WTC11 (cell line): ENCODE data around the gene CACNA2D3. TPM values are rescaled to one million over a fixed set of nuclear protein-coding genes. Genes with fewer than 3 reads are reported as not detected.

Source experiments
- ATAC-seq: fragments of 200-7000 bp; cut with Tn5 transposase; 2 replicates; pipeline ENCODE4 v1.10.0; 2021; ENCODE audit warnings: mild to moderate bottlenecking, moderate library complexity
- CTCF ChIA-PET: fragments of 300-600 bp; sonication (Branson Sonifier 250); formaldehyde crosslinking; loops from one replicate; lab custom pipeline; 2021; ENCODE audit warnings: antibody characterized with exemption; lab: Charles Lee
- POLR2A ChIA-PET: fragments of 350-600 bp; sonication (Branson Sonifier 250); formaldehyde crosslinking; loops from one replicate; lab custom pipeline; 2021; ENCODE audit warnings: antibody characterized with exemption; lab: Charles Lee
- DNase-seq: peaks from one replicate; pipeline ENCODE4 v3.0.0; 2021; ENCODE audit warnings: low spot score
- H3K27ac Mint-ChIP-seq: 2 replicates; pipeline ENCODE4 v1.8.0; 2021; ENCODE audit warnings: mixed read lengths
- H3K27me3 Mint-ChIP-seq: 2 replicates; pipeline ENCODE4 v1.8.0; 2021; ENCODE audit warnings: low read depth, mild to moderate bottlenecking, moderate library complexity, mixed read lengths
- H3K36me3 Mint-ChIP-seq: 2 replicates; pipeline ENCODE4 v1.8.0; 2021; ENCODE audit warnings: mixed read lengths
- H3K4me1 Mint-ChIP-seq: 2 replicates; pipeline ENCODE4 v1.8.0; 2022; ENCODE audit warnings: mixed read lengths
- H3K4me3 Mint-ChIP-seq: 2 replicates; pipeline ENCODE4 v1.8.0; 2021; ENCODE audit warnings: mild to moderate bottlenecking, moderate library complexity, mixed read lengths
- H3K9me3 Mint-ChIP-seq: 2 replicates; pipeline ENCODE4 v1.8.0; 2021; ENCODE audit warnings: mixed read lengths
- ATF2 ChIP-seq: sonication (generic); formaldehyde crosslinking; IDR thresholded peaks from 2 replicates; pipeline ENCODE4 v1.8.1; 2022; ENCODE audit warnings: low read depth, missing genetic modification reagents, borderline replicate concordance
- ATF3 ChIP-seq: sonication (generic); formaldehyde crosslinking; conservative IDR thresholded peaks from 2 replicates; pipeline ENCODE4 v1.8.1; 2022; ENCODE audit warnings: mild to moderate bottlenecking, missing genetic modification reagents
- ELF4 ChIP-seq: sonication (generic); formaldehyde crosslinking; IDR thresholded peaks from 2 replicates; pipeline ENCODE4 v1.8.1; 2022; ENCODE audit warnings: low read depth, mild to moderate bottlenecking, moderate library complexity, missing genetic modification reagents
- ERG ChIP-seq: fragments of 250-450 bp; sonication (Bioruptor Pico); IDR thresholded peaks from 2 replicates; pipeline ENCODE4 v1.8.0; 2021; ENCODE audit warnings: mild to moderate bottlenecking
- MLX ChIP-seq: sonication (generic); formaldehyde crosslinking; IDR thresholded peaks from 2 replicates; pipeline ENCODE4 v1.8.1; 2023; ENCODE audit warnings: mild to moderate bottlenecking, missing genetic modification reagents, moderate library complexity
- MXD4 ChIP-seq: fragments of 250-450 bp; sonication (Bioruptor Pico); IDR thresholded peaks from 2 replicates; pipeline ENCODE4 v1.8.0; 2021; ENCODE audit warnings: mild to moderate bottlenecking, moderate library complexity, borderline replicate concordance
- NFE2L1 ChIP-seq: sonication (generic); formaldehyde crosslinking; IDR thresholded peaks from 2 replicates; pipeline ENCODE4 v1.8.1; 2023; ENCODE audit warnings: missing genetic modification reagents
- NR1H2 ChIP-seq: sonication (generic); formaldehyde crosslinking; IDR thresholded peaks from 2 replicates; pipeline ENCODE4 v1.9.0; 2021; ENCODE audit warnings: mild to moderate bottlenecking, moderate library complexity, missing genetic modification reagents
- NR2C2 ChIP-seq: sonication (generic); formaldehyde crosslinking; IDR thresholded peaks from 2 replicates; pipeline ENCODE4 v1.8.0; 2022; ENCODE audit warnings: mild to moderate bottlenecking, missing genetic modification reagents
- NR3C1 ChIP-seq: sonication (generic); formaldehyde crosslinking; conservative IDR thresholded peaks from 2 replicates; pipeline ENCODE4 v1.8.1; 2023; ENCODE audit warnings: low read depth, mild to moderate bottlenecking, missing genetic modification reagents
- RELA ChIP-seq: sonication (generic); formaldehyde crosslinking; IDR thresholded peaks from 2 replicates; pipeline ENCODE4 v1.8.1; 2022; ENCODE audit warnings: missing genetic modification reagents, mild to moderate bottlenecking, borderline replicate concordance
- TP53 ChIP-seq: sonication (generic); formaldehyde crosslinking; IDR thresholded peaks from 2 replicates; pipeline ENCODE4 v1.8.1; 2023; ENCODE audit warnings: mild to moderate bottlenecking, missing genetic modification reagents
- USF1 ChIP-seq: sonication (generic); formaldehyde crosslinking; IDR thresholded peaks from 2 replicates; pipeline ENCODE4 v1.8.0; 2022; ENCODE audit warnings: mild to moderate bottlenecking, missing genetic modification reagents
- ZMAT4 ChIP-seq: fragments of 250-450 bp; sonication (Bioruptor Pico); IDR thresholded peaks from 2 replicates; pipeline ENCODE4 v1.9.0; 2021; ENCODE audit warnings: mild to moderate bottlenecking
- ZNF281 ChIP-seq: sonication (generic); formaldehyde crosslinking; IDR thresholded peaks from 2 replicates; pipeline ENCODE4 v1.8.0; 2023; ENCODE audit warnings: mild to moderate bottlenecking, missing genetic modification reagents
- ZNF416 ChIP-seq: fragments of 250-450 bp; sonication (Bioruptor Pico); IDR thresholded peaks from 2 replicates; pipeline ENCODE4 v1.9.0; 2021; ENCODE audit warnings: mild to moderate bottlenecking, inconsistent platforms
- ZNF532 ChIP-seq: fragments of 250-450 bp; sonication (Bioruptor Pico); IDR thresholded peaks from 2 replicates; pipeline ENCODE4 v1.9.0; 2021; ENCODE audit warnings: mild to moderate bottlenecking, borderline replicate concordance
- ZNF671 ChIP-seq: fragments of 250-450 bp; sonication (Bioruptor Pico); IDR thresholded peaks from 2 replicates; pipeline ENCODE4 v1.8.0; 2021; ENCODE audit warnings: mild to moderate bottlenecking
- ZSCAN18 ChIP-seq: fragments of 250-450 bp; sonication (Bioruptor Pico); IDR thresholded peaks from 2 replicates; pipeline ENCODE4 v2.1.2; 2022; ENCODE audit warnings: mild to moderate bottlenecking, moderate library complexity
- total RNA-seq: library from RNA; stranded (reverse); gene quantifications from 3 replicates; pipeline ENCODE4 v1.2.3, GENCODE V29; 2021

The CACNA2D3 gene
- total RNA-seq, 1 experiment from 2014 or later, result 5.0 TPM

GRCh38 chr3:54393150-54393549, 270.8 kb downstream of the CACNA2D3 start:
- H3K27me3 Mint-ChIP-seq, result no peaks in the 10 kb centered on the region

More at GRCh38 chr3:54393150-54393549, 270.8 kb downstream of the CACNA2D3 start:
- no peak overlapping the region for H3K4me3 Mint-ChIP-seq
- TF ChIP-seq NR1H2 (CRISPR knock-in tag) (no peak), MLX (CRISPR knock-in tag) (no peak), ZNF416 (CRISPR knock-in tag) (no peak), NR2C2 (CRISPR knock-in tag) (no peak), MXD4 (CRISPR knock-in tag) (no peak), ZNF671 (no peak), ZNF532 (CRISPR knock-in tag) (no peak), ATF3 (no peak), RELA (no peak), NFE2L1 (CRISPR knock-in tag) (no peak), ZSCAN18 (CRISPR knock-in tag) (no peak), TP53 (CRISPR knock-in tag) (no peak), NR3C1 (CRISPR knock-in tag) (no peak), ATF2 (CRISPR knock-in tag) (no peak), ELF4 (CRISPR knock-in tag) (no peak), USF1 (no peak), ZNF281 (no peak), ZMAT4 (CRISPR knock-in tag) (no peak), ERG (no peak)
- TF ChIP-seq, all 79 proteins: peak for 0
- ATAC-seq, result no peak
- ChIA-PET POLR2A (no interaction called here), CTCF (interaction anchor here (1.1 to 1.6 kb wide), 2 partner anchors 23 to 454 kb away, joined by 3 to 11 read pairs; no protein-coding TSS in a partner anchor)
- Mint-ChIP-seq H3K27ac (no peak overlapping the region), H3K36me3 (0 out of 2 replicates have a peak, but pooled peaks cover 2% of the 10 kb centered on the region), H3K4me1 (no peaks in the 10 kb centered on the region), H3K9me3 (peaks cover 2% of the 10 kb centered on the region; the same call in 1 of the 2 replicates)
- no peak for DNase-seq
